NCI-H1694 treated with DMSO at 0.1 percent for 48 hours (cell line): ENCODE measurements around the gene CRKL.
"Not testable (repeated sequence)": the region's sequence is repeated elsewhere in the genome, so short reads cannot be mapped to it uniquely, and the experiment has no call there.

ENCODE experiments used
- DNase-seq: peaks from one replicate; lab custom pipeline; 2025; lab: John Stamatoyannopoulos, UW

The CRKL gene

DNA sequence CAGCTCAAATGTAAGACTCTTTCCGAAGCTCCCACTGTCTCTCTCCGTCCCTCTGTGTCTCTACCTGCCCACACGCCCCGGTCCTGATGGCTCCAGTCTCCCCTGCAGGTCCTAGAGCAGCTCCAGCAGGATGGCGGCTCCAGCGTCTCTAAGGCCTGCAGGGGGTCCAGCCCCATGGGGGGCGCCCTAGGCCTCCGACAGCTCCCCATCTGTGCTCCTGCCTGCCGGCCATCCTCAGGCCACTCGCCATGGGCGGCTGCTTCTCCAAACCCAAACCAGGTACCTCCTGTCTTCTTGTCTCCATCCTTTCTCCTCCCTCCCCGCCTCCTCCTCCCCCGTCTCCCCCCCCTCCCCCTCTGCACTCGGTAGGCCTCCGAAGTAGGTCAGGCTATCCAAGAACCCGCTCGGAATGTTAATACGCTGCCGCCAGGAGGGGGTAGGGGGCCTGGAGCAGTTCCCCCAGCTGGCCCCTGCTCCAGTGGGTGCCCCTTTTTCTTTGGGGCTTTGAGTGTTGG is 50.5 kb downstream of the CRKL start:
- DNase-seq: no peak

GRCh38 chr22:20968281-20968977 is 51.2 kb downstream of the CRKL start:
- no peak for DNase-seq

DNA sequence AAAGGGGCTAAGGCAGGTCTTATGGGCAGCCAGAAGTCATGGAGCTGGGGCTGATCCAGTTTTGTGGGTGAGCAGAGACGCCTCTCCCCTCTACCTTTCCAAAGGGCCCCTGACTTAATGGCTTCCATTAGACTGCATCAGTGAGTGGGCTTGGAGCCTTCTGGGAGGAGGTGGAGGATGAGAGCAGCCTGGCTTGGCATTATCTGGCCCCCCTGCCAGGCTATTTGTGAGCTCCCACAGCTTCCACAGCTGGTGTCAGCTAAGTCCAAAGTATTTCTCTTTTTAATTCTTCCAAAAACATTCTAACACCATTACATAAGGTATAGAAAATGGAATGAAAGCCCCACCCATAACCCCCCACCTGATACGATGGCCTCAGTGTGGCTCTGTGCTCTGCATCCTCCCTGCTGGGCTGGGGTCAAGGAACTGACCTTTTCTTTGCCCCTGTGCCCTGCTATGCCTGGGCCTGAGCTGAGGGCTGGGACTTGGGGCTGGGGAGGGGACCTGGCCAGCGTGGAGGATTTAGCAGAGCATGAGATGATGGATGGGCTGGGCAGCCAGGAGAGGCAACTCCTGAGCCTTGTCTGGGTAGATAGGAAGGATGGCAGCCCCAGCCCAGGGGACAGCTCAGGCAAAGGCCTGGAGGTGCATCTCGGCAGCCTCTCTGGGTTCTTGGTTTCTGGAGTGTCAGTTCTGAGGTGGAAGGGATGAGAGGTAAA is 53.9 kb downstream of the CRKL start:
- no peak for DNase-seq

DNA sequence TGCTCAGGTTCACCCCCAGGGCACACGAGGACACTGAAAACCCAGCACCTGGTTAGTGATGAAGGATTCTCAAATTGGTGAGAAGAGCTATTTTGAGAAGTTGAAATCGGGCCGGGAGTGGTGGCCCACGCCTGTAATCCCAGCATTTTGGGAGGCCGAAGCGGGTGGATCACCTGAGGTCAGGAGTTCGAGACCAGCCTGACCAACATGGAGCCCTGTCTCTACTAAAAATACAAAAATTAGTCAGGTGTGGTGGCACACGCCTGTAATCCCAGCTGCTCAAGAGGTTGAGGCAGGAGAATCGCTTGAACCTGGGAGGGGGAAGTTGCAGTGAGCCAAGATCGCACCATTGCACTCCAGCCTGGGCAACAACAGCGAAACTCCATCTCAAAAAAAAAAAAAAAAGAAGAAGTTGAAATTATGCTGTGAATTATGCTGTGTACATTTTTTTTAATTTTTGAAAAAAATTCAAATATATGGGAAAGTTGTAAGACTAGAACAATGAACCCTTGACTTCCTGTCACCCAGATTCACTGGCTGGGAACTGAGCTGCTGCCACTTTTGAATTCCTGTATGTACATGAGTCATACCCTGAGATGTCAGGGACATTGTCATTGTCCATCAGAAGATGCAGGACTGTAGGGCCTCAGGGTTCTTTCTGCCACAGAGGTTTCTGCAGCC is 54.9 kb downstream of the CRKL start:
- not testable (repeated sequence) for DNase-seq

DNA sequence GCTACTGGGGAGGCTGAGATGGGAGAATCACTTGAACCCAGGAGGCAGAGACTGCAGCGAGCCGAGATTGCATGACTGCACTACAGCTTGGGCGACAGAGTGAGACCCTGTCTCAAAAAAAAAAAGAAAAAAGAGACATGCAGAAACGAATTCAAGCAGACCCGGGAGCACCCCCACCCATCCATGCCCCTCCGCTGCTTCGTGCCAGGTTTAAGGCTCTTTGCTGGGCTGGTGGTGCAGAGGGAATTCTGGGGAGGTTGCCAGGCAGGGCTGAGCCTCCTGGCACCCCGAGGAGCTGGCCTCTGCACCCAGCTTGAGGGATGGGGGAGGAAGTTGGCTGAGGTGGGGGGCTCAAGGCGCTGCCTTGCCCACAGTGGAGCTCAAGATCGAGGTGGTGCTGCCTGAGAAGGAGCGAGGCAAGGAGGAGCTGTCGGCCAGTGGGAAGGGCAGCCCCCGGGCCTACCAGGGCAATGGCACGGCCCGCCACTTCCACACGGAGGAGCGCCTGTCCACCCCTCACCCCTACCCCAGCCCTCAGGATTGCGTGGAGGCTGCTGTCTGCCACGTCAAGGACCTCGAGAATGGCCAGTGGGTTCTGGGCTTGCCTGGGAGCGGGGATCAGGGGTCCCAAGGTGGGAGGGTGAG is 55.8 kb downstream of the CRKL start:
- no peak for DNase-seq

DNA sequence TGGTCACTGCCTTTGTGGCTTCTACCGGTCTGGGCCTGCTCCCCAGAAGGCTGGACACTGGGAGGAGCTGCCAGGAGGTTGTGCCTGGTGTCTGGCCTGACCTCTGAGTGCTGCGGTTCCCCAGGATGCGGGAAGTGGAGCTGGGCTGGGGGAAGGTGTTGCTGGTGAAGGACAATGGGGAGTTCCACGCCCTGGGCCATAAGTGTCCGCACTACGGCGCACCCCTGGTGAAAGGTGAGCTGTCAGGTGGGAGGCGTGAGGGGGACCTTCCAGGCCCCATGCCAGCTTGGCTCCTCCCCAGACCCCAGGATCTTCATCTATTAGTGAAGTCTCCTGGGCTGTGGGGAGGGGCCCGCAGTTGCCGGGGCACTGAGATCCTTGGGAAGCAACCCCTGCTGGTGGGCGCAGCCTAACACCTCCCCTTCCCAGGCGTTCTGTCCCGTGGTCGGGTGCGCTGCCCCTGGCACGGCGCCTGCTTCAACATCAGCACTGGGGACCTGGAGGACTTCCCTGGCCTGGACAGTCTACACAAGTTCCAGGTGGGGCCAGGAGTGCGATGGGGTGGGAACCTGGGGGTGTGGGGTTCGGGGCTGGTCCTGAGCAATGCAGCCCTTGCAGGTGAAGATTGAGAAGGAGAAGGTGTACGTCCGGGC is 56.6 kb downstream of the CRKL start:
- DNase-seq: no peak

DNA sequence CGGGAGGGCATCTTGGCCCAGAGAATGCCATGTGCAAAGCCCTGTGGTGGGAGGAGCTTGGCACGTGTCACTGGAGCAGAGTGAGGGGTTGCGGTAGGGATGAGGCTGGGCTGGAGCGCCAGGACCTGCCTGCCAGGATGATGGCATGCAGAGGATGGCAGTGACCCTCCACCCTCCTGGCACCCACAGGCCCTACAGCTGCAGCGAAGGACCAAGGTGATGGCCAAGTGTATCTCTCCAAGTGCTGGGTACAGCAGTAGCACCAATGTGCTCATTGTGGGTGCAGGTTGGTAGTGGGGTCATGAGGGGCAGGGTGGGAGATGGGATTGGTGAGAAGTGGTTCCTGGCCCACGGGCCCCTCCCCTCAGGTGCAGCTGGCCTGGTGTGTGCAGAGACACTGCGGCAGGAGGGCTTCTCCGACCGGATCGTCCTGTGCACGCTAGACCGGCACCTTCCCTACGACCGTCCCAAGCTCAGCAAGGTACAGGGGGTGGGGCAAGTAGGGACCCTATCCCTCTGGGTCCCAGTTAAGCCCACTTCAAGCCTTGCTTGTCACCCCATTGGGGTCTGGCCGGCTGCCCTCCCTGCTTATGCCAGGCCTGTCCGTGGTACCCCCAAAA is 57.2 kb downstream of the CRKL start:
- no peak for DNase-seq

DNA sequence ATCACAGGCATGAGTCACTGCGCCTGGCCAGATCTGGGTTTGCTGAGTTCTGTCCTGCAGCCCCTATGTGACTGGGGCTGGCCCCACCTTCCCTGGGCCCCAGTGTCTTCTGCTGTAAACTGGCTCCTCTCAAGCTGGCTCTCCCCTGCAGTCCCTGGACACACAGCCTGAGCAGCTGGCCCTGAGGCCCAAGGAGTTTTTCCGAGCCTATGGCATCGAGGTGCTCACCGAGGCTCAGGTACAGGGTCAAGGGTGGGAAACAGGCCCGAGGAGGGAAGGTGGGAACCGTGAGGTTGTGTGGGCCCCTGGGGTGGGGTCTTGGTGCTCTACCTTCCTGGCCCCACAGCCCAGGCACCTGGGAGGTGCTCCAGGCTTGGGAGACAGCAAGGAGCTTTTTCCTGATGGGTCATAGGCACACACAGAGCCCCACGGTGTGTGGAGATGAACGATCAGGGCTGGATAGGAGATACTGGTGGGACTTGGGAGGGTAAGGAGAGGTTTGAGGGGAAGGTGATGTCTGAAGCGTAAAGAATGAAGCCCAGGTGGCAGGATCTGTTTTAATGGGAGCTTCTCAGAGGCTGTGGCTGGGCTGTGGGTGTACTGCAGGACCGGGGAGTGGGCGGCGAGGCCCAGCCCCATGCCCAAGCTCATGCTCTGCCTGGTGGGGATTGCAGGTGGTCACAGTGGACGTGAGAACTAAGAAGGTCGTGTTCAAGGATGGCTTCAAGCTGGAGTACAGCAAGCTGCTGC is 58.5 kb downstream of the CRKL start:
- no peak for DNase-seq

DNA sequence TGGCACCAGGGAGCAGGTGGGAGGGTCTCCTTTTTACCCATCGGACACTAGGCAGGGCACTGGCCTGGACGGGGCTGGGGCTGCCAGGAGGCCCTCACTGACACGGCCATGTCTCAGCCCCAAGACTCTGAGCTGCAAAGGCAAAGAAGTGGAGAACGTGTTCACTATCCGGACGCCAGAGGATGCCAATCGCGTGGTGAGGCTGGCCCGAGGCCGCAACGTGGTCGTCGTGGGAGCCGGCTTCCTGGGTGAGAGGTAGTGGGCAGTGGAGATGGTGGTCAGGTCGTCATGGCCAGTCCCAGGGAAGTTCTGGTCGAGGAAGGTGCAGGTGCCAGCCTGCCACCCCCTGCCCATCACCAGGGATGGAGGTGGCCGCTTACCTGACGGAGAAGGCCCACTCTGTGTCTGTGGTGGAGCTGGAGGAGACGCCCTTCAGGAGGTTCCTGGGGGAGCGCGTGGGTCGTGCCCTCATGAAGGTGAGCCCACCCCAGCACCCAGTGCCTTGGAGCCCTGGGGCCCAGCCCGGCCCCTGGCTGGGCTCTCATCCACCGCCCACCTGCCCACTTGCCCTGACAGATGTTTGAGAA is 59.2 kb downstream of the CRKL start:
- no peak for DNase-seq

- DNase-seq: no peak
These were observed 59.8 kb downstream of the CRKL start for GRCh38 chr22:20977019-20977418.

DNA sequence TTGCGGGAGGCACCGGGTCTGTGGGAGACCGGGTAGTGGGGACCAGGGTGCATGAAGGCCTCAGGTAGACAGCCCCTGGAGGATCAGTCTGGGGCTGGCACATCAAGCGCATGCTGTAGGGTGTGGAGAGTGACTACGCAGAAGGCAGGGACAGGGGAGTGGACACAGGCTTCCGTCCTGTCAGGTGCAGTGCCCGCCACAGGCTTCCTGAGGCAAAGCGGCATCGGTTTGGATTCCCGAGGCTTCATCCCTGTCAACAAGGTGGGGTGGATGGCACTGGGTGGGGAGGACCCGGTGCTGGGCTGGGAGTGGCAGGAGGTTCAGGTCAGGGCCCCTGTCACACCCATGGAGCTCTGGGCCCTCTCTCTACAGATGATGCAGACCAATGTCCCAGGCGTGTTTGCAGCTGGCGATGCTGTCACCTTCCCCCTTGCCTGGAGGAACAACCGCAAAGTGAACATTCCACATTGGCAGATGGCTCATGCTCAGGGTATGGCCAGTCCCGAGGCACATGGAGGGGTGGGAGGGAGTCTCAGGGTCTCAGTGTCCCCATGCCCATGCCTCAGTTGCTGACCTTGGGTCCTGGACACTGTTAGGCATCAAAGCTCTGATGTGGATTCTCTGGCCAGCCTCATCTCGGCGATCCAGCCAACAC is 60.4 kb downstream of the CRKL start:
- DNase-seq: no peak

DNA sequence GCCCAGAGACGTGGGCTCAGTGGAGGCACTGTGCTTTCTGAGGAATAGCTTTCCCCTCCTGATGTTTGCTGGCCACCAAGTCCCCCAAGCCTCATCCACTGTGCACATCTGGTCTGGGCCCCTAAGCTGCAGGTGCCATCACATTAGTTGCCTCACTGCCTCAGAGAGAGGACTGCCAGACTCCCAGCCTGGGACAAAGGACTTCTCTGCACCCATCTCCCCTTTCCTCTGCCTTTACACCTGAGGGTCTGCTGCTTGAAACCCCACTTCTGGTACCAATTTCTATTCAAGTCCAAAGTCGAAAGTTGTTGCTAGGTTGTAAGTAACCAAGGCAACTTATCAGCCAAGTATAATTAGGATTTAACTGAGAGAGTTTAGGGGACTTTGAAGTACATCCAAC is 61.2 kb downstream of the CRKL start:
- DNase-seq: no peak

- no peak for DNase-seq
These were observed 62.1 kb downstream of the CRKL start for GRCh38 chr22:20979243-20979809.

DNA sequence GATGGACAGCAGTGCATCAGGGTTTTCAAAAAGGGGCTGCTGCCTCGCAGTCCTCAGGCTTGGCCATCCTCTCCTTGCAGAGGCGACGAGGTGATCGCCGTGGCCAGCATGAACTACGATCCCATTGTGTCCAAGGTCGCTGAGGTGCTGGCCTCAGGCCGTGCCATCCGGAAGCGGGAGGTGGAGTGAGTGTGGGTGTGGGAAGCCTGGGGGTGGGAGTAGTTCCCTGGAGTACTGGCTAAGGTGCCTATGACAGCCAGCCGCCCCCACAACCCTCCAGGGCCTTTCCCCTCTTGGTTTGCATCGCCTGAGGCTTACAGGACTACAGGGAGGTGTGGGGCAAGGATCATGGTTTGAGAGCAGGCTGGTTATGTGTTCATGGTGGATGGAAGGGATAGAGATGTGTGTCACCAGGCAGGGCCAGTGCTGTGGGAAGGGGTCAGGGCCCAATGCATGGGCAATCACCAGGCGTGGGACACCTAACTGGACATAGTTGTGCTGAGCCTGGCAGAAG is 62.8 kb downstream of the CRKL start:
- DNase-seq: no peak

GRCh38 chr22:20980523-20980922 is 63.3 kb downstream of the CRKL start:
- no peak for DNase-seq

GRCh38 chr22:20980938-20981722 is 63.9 kb downstream of the CRKL start:
- no peak for DNase-seq

DNA sequence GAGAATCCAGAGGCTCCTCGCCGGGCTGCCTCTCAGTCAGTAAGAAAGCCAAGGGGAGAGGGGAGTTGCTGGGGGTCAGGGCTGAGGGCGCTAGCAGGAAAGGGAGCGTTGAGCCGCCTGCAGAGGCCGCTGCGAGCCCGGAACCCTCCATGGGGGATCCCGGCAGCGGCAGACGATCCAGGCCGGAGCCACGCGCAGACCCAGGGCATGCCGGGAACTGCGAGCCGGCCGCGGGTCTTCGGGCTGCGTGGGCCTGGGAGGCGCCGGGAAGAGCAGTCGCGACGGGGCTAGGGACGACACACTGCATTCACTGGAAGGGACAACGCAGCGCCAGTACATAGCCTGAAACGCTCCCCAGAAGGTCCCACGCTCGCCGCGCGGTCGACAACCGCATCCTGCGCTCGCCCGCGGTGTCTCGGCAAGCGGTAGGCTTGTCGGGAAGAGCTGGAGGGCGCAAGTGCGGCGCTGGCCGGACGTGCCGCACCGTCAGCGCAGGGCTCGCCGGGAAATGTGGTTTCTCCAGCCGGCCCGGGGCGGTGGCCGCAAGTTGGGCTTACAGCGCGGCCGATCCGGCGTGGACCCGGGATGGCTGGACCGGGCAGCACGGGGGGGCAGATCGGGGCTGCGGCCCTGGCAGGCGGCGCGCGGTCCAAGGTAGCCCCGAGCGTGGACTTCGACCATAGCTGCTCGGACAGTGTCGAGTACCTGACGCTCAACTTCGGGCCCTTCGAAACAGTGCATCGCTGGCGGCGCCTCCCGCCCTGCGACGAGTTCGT is 64.8 kb downstream of the CRKL start, which contains the start of gene LZTR1:
TSS of gene LZTR1 (plus strand) at position 511 of the 776 bp plus-strand sequence. CDS start at position 586, 75 bp downstream.
- peak; percentile 48 for DNase-seq

- no peak for DNase-seq
These were observed 65.3 kb downstream of the CRKL start for GRCh38 chr22:20982563-20982882.
